Upper lobe of left lung (tissue), 4 donors: Measurements from ENCODE around the gene SLC1A5.

Experiments
- POLR2A ChIP-seq, 4 donors: fragments of 450-650 bp; IDR thresholded peaks; one replicate each; pipeline ENCODE4 v1.5.1; 2016 to 2017; ENCODE audit warnings: antibody characterized with exemption in 4 of 4, mild to moderate bottlenecking in 2 of 4
- TF ChIP-seq, protein P1 (sequence below), 6 experiments: fragments of 450-650 bp in 4 of 6; fragments of 200-600 bp in 2 of 6; sonication (generic) in 2 of 6; IDR thresholded peaks; one replicate each; pipeline ENCODE4 v1.5.1; 2016 to 2019; ENCODE audit warnings: antibody characterized with exemption in 6 of 6

DNA sequence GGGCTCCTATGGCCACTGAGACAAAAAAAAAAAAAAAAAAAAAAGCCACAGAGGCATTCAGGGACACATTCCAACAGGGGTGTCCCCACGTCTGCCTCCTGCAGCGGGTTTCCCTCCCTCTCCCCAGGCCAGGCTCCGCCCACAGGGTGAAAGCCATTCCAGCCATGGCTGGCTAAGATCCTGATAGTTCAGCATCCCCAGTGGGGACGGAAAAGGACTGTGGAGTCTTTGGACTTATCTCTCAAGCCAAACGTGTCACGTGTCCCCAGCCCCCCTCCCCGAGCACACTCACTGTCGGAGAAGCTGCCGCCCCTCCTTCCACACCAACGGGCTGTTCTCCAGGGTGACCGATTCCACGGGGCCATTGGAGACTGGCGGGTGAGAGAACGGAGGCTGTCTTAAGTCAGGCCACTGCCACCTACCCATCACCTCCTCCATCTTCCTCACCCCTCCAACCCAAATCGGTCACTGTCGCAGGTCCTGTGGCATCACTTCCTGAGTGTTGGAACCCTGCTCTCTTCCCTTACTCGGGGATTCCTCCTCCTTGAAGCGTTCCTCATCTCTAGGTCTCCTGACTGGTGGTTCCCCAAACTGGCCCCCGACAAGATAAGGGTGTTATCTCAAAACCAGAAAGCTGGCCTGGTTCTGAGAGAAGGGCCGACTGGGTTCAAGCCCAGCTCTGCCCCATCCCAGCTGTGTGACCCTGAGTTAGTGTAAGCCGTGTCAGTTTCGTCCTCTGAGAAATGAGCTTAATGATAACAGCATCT lies 51.7 kb downstream of the SLC1A5 start:
- TF ChIP-seq, protein P1, sequence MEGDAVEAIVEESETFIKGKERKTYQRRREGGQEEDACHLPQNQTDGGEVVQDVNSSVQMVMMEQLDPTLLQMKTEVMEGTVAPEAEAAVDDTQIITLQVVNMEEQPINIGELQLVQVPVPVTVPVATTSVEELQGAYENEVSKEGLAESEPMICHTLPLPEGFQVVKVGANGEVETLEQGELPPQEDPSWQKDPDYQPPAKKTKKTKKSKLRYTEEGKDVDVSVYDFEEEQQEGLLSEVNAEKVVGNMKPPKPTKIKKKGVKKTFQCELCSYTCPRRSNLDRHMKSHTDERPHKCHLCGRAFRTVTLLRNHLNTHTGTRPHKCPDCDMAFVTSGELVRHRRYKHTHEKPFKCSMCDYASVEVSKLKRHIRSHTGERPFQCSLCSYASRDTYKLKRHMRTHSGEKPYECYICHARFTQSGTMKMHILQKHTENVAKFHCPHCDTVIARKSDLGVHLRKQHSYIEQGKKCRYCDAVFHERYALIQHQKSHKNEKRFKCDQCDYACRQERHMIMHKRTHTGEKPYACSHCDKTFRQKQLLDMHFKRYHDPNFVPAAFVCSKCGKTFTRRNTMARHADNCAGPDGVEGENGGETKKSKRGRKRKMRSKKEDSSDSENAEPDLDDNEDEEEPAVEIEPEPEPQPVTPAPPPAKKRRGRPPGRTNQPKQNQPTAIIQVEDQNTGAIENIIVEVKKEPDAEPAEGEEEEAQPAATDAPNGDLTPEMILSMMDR (IDR thresholded peaks at IDR 0.05) = no peak
- no peak for TF ChIP-seq POLR2A (IDR thresholded peaks at IDR 0.05)
